GM21367 (cell line): ENCODE results near the gene CORO1C.
"Not testable (repeated sequence)": the region's sequence is repeated elsewhere in the genome, so short reads cannot be mapped to it uniquely, and the experiment has no call there.

ENCODE experiments used
- ATAC-seq: cut with Tn5 transposase; IDR thresholded peaks from one replicate; pipeline ENCODE4 v1.9.1; 2021; ENCODE audit not compliant: unreplicated experiment

Gene CORO1C

GRCh38 chr12:108755481-108755880 lies 24.2 kb upstream of the CORO1C start:
- ATAC-seq = no peak

- no peak for ATAC-seq
Observed at GRCh38 chr12:108753976-108754375, 22.7 kb upstream of the CORO1C start.

- no peak for ATAC-seq
Observed at GRCh38 chr12:108752387-108752786, 21.1 kb upstream of the CORO1C start.

- ATAC-seq = no peak
Observed at GRCh38 chr12:108751821-108752220, 20.5 kb upstream of the CORO1C start.

- ATAC-seq = not testable (repeated sequence)
Observed at GRCh38 chr12:108751003-108751402, 19.7 kb upstream of the CORO1C start.

- no peak for ATAC-seq
Observed at GRCh38 chr12:108750526-108750925, 19.2 kb upstream of the CORO1C start.

GRCh38 chr12:108747563-108747962 lies 16.2 kb upstream of the CORO1C start:
- ATAC-seq = no peak

- ATAC-seq = no peak
Observed at GRCh38 chr12:108745641-108746040, 14.3 kb upstream of the CORO1C start.

GRCh38 chr12:108744021-108744897 lies 12.9 kb upstream of the CORO1C start:
- ATAC-seq = no peak

GRCh38 chr12:108738170-108738569 lies 6.9 kb upstream of the CORO1C start:
- ATAC-seq = no peak

GRCh38 chr12:108735855-108736254 lies 4.5 kb upstream of the CORO1C start:
- no peak for ATAC-seq

- ATAC-seq = no peak
Observed at GRCh38 chr12:108734200-108734906, 3.0 kb upstream of the CORO1C start.

GRCh38 chr12:108733230-108733531 lies 1.9 kb upstream of the CORO1C start:
- not testable (repeated sequence) for ATAC-seq

- ATAC-seq = no peak
Observed at GRCh38 chr12:108732489-108733229, 1.3 kb upstream of the CORO1C start.

- peak; percentile 46 for ATAC-seq
Observed at GRCh38 chr12:108731866-108732461, 646 bp upstream of the CORO1C start.

- ATAC-seq = no peak
Observed at GRCh38 chr12:108730365-108731104, 783 bp downstream of the CORO1C start.

- no peak for ATAC-seq
Observed at GRCh38 chr12:108729612-108730364, 1.5 kb downstream of the CORO1C start.

GRCh38 chr12:108728820-108729611 lies 2.3 kb downstream of the CORO1C start:
- ATAC-seq = no peak
